Right lung (tissue), 10 donors: Measurements from ENCODE around the gene PPOX. TPM values are rescaled to one million over a fixed set of nuclear protein-coding genes. Genes with fewer than 3 reads are reported as not detected.

Experiments
- DNase-seq, 2 donors: peaks; one replicate each; pipeline ENCODE4 v3.0.0-alpha.2; 2013
- long read RNA-seq, 8 donors: transcript quantifications; one replicate each; lab custom pipeline, GENCODE V29; 2026
- polyA plus RNA-seq, 5 donors: library from polyadenylated mRNA; unstranded; fragments of 120-200 nt; gene quantifications; one replicate each; pipeline versions ENCODE4 v1.2.1 to v1.2.3, GENCODE V29; 2013; ENCODE audit warnings: inconsistent platforms in 1 of 5, low replicate concordance in 1 of 5; ENCODE audit not compliant: insufficient read length in 5 of 5, insufficient read depth in 1 of 5

The PPOX gene
- polyA plus RNA-seq, result 10 to 100 TPM; 39.9 to 59.3 (median 45.1) TPM
- long read RNA-seq, donor 1, partial matches to known transcripts, result 21 of 50 reads
- long read RNA-seq, donor 1, other reads (novel, unspliced or antisense), result 22 of 50 reads
- long read RNA-seq, donor 2, partial matches to known transcripts, result 16 of 21 reads
- long read RNA-seq, donor 2, other reads (novel, unspliced or antisense), result 0 of 21 reads
- long read RNA-seq, donor 3, transcript PPOX-202 (13 exons, 1,740 nt), result major isoform, 7 of 25 reads
- long read RNA-seq, donor 3, partial matches to known transcripts, result 14 of 25 reads
- long read RNA-seq, donor 3, other reads (novel, unspliced or antisense), result 0 of 25 reads
- long read RNA-seq, donor 4, partial matches to known transcripts, result 0 of 2 reads
- long read RNA-seq, donor 4, other reads (novel, unspliced or antisense), result 0 of 2 reads
- long read RNA-seq, donor 5, partial matches to known transcripts, result 34 of 50 reads
- long read RNA-seq, donor 5, other reads (novel, unspliced or antisense), result 10 of 50 reads
- long read RNA-seq, donor 6, partial matches to known transcripts, result 14 of 20 reads
- long read RNA-seq, donor 6, other reads (novel, unspliced or antisense), result 0 of 20 reads
- long read RNA-seq, donor 7, partial matches to known transcripts, result 35 of 43 reads
- long read RNA-seq, donor 7, other reads (novel, unspliced or antisense), result 0 of 43 reads
- long read RNA-seq, donor 8, partial matches to known transcripts, result 7 of 8 reads
- long read RNA-seq, donor 8, other reads (novel, unspliced or antisense), result 0 of 8 reads

GRCh38 chr1:161165742-161166668 is at the start of gene PPOX:
Gene PPOX, plus strand, starts transcription at chr1:161166426. Its CDS starts 422 bp downstream, at chr1:161166848.
- peak; percentile 96 to 97 for DNase-seq

- peak; percentile 87 to 89 for DNase-seq
These were observed 48.3 kb upstream of the PPOX start, which contains the start of the genes NIT1 and PFDN2 for GRCh38 chr1:161117759-161118581. Gene NIT1, plus strand, starts transcription at chr1:161118105. Its CDS starts 72 bp downstream, at chr1:161118177. Gene PFDN2, minus strand, starts transcription at chr1:161118037. Its CDS starts 11 bp downstream, at chr1:161118026.

- no peak for DNase-seq
These were observed 46.9 kb upstream of the PPOX start for GRCh38 chr1:161119092-161119903.

- no peak for DNase-seq
These were observed 45.1 kb upstream of the PPOX start for GRCh38 chr1:161121042-161121650.

GRCh38 chr1:161121834-161122233 is 44.4 kb upstream of the PPOX start:
- no peak for DNase-seq

GRCh38 chr1:161122967-161123366 is 43.3 kb upstream of the PPOX start:
- no peak for DNase-seq

GRCh38 chr1:161127649-161128048 is 38.6 kb upstream of the PPOX start:
- no peak for DNase-seq

- no peak for DNase-seq
These were observed 37.4 kb upstream of the PPOX start for GRCh38 chr1:161128591-161129420.

GRCh38 chr1:161130266-161130665 is 36.0 kb upstream of the PPOX start:
- DNase-seq, result no peak

GRCh38 chr1:161131523-161132409 is 34.5 kb upstream of the PPOX start:
- peak in 1 of 2 donors; percentile 36 for DNase-seq

- peak; percentile 91 to 95 for DNase-seq
These were observed 33.6 kb upstream of the PPOX start, which contains the start of gene DEDD for GRCh38 chr1:161132410-161133219. Gene DEDD, minus strand, starts transcription at chr1:161132667. Its CDS starts 8,205 bp downstream, at chr1:161124462.

- DNase-seq, result no peak
These were observed 32.9 kb upstream of the PPOX start for GRCh38 chr1:161133220-161133740.

GRCh38 chr1:161137881-161138280 is 28.3 kb upstream of the PPOX start:
- no peak for DNase-seq

GRCh38 chr1:161138431-161138830 is 27.8 kb upstream of the PPOX start:
- no peak for DNase-seq

GRCh38 chr1:161139766-161140165 is 26.5 kb upstream of the PPOX start:
- peak in 1 of 2 donors; percentile 36 for DNase-seq
